Measurements from ENCODE around the gene LRG1. TPM values are rescaled to one million over a fixed set of nuclear protein-coding genes. Genes with fewer than 3 reads are reported as not detected.
A peak's percentile ranks its signal among the peaks of the same experiment; 100 is the strongest.

Gene LRG1
- total and polyA plus RNA-seq, 4 experiments from 2014 or later: 0.09 to 0.17 TPM; not detected in 2

DNA sequence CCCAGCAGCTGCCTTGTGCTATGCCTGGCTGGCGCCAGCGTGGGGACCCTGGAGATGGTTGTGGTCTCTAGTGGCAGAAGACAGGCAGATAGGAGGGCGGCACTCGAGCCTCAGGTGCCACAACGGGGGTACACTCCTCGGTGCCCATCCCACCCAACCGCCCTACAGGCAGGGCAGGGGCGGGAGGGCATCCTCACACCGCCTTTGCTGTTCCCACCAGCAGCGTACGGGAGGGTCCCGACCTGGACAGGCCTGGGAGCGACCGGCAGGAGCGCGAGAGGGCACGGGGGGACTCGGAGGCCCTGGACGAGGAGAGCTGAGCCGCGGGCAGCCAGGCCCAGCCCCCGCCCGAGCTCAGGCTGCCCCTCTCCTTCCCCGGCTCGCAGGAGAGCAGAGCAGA lies 38.1 kb downstream of the LRG1 start:
- DNase-seq: no peak
- Histone ChIP-seq H3K36me3 (ENCODE audit: insufficient read depth, low read length) (peaks cover 6% of the 10 kb centered on the region), H3K27ac (ENCODE audit: low read depth, low read length) (no peak overlapping the region), H3K9me3 (ENCODE audit: control insufficient read depth in 1 of 2, low read length in 2 of 2) (no peaks in the 10 kb centered on the region), H3K4me1 (ENCODE audit: insufficient read depth, low read length) (no peaks in the 10 kb centered on the region), H3K4me3 (ENCODE audit: low read length in 2 of 2) (no peak overlapping the region), H3K27me3 (ENCODE audit: insufficient read depth, low read length) (no peaks in the 10 kb centered on the region)
- Mint-ChIP-seq H3K9me3 (no peaks in the 10 kb centered on the region), H3K27me3 (no peaks in the 10 kb centered on the region), H3K4me3 (no peak overlapping the region), H3K36me3 (peaks cover 12 to 14% of the 10 kb centered on the region in 2 donors), H3K27ac (no peak overlapping the region), H3K4me1 (no peaks in the 10 kb centered on the region)
- CTCF ChIA-PET (ENCODE audit: partially characterized antibody): no interaction called here
- POLR2A ChIA-PET (ENCODE audit: partially characterized antibody): no interaction called here
- intact Hi-C loops (cut with micrococcal nuclease): no loop called here

DNA sequence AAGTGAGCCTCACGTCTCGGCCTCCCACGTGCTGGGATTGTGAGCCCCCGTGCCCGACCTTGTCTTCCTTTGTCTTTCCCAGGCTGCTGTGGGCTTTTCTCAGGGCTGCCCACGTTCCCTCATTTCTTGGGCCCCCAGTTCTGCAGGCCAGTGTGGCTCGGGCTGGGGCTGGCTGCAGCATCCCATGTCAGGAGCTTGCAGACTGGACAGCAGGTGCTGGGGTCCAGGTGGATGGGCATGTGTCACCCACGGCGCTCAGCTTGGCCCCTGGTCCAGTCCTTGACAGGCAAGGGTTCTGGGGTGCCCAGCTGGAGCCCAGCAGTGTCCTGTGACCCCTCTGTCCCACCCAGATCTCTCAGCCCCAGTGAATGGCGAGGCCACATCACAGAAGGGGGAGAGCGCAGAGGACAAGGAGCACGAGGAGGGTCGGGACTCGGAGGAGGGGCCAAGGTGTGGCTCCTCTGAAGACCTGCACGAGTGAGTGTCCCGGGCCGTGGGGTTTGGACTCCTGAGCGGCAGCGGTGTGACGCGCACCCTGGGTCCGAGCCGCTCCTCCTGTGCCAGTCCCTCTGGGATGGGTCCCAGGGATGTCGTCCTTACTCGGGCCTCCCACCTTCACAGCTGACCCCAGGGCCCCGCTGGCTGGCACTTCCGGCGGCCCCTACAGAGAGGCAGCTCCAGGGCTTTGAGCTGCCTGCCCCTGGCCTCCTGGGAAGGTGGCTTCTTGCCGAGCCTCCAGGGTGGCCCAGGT lies 38.8 kb downstream of the LRG1 start:
- Histone ChIP-seq H3K36me3 (ENCODE audit: insufficient read depth, low read length) (peaks cover 6% of the 10 kb centered on the region), H3K4me1 (ENCODE audit: insufficient read depth, low read length) (no peaks in the 10 kb centered on the region), H3K4me3 (ENCODE audit: low read length in 2 of 2) (no peak overlapping the region), H3K27ac (ENCODE audit: low read depth, low read length) (no peak overlapping the region), H3K27me3 (ENCODE audit: insufficient read depth, low read length) (no peaks in the 10 kb centered on the region), H3K9me3 (ENCODE audit: control insufficient read depth in 1 of 2, low read length in 2 of 2) (no peaks in the 10 kb centered on the region)
- H3K27ac Mint-ChIP-seq: no peak overlapping the region
- H3K36me3 Mint-ChIP-seq: peaks cover 8 to 15% of the 10 kb centered on the region in 2 donors
- intact Hi-C loops (cut with micrococcal nuclease): no loop called here
- CTCF ChIA-PET (ENCODE audit: partially characterized antibody): interaction anchor here (1.7 kb wide), 1 partner anchor 22 kb away, joined by 4 read pairs; no protein-coding TSS in a partner anchor
- H3K4me1 Mint-ChIP-seq: no peaks in the 10 kb centered on the region
- no peaks in the 10 kb centered on the region for H3K27me3 Mint-ChIP-seq
- H3K9me3 Mint-ChIP-seq: no peaks in the 10 kb centered on the region
- no peak overlapping the region for H3K4me3 Mint-ChIP-seq
- POLR2A ChIA-PET (ENCODE audit: partially characterized antibody): no interaction called here
- no peak for DNase-seq

DNA sequence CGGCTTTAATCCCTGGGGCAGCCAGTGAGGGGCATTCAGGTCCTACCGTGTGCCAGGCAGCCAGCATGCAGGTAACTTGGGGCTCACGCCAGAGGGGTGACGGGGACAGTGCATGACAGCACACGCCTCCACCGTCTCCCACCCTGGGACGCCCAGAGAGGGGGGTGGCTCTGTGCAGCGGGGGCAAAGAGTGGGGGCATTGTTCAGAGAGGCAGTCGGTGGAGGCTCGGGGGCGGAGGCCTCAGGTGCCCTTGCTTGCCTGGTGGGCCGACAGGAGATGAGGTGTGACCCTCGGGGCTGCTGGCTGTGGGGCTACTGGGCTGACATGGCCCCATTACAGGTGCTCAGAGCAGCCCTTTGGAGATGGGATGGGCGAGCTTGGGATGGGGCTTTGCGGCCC lies 40.0 kb downstream of the LRG1 start:
- POLR2A ChIA-PET (ENCODE audit: partially characterized antibody): no interaction called here
- no peak overlapping the region for H3K4me3 Mint-ChIP-seq
- no peaks in the 10 kb centered on the region for H3K27me3 ChIP-seq (ENCODE audit: insufficient read depth, low read length)
- peaks cover 6% of the 10 kb centered on the region for H3K36me3 ChIP-seq (ENCODE audit: insufficient read depth, low read length)
- H3K4me1 Mint-ChIP-seq: no peaks in the 10 kb centered on the region
- H3K9me3 ChIP-seq (ENCODE audit: control insufficient read depth in 1 of 2, low read length in 2 of 2): no peaks in the 10 kb centered on the region
- peak overlapping the region in 1 of 7 donors; percentile 13 for H3K27ac Mint-ChIP-seq
- peaks cover 8 to 22% of the 10 kb centered on the region in 2 donors for H3K36me3 Mint-ChIP-seq
- no peaks in the 10 kb centered on the region for H3K4me1 ChIP-seq (ENCODE audit: insufficient read depth, low read length)
- CTCF ChIA-PET (ENCODE audit: partially characterized antibody): interaction anchor here (1.7 kb wide), 1 partner anchor 23 kb away, joined by 4 read pairs; no protein-coding TSS in a partner anchor
- H3K27ac ChIP-seq (ENCODE audit: low read depth, low read length): no peak overlapping the region
- no peaks in the 10 kb centered on the region for H3K9me3 Mint-ChIP-seq
- no peak for DNase-seq
- no peak overlapping the region for H3K4me3 ChIP-seq (ENCODE audit: low read length in 2 of 2)
- intact Hi-C loops (cut with micrococcal nuclease): no loop called here
- H3K27me3 Mint-ChIP-seq: no peaks in the 10 kb centered on the region

DNA sequence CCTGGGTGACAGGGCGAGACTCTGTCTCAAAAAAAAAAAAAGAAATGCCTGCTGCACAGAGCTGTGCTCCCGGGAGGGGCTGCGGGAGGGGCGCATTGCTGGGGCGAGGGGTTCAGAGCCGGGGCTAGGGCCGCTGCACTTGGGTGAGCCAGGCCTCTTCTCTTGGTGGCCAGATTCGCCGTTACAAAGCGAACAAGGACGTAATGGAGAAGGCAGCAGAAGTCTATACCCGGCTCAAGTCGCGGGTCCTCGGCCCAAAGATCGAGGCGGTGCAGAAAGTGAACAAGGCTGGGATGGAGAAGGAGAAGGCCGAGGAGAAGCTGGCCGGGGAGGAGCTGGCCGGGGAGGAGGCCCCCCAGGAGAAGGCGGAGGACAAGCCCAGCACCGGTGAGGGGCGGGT lies 40.5 kb downstream of the LRG1 start:
- Mint-ChIP-seq H3K36me3 (peaks cover 8 to 25% of the 10 kb centered on the region in 2 donors), H3K27me3 (no peaks in the 10 kb centered on the region), H3K27ac (no peak overlapping the region), H3K4me3 (no peak overlapping the region), H3K4me1 (no peaks in the 10 kb centered on the region), H3K9me3 (no peaks in the 10 kb centered on the region)
- no peak for DNase-seq
- ChIA-PET POLR2A (ENCODE audit: partially characterized antibody) (no interaction called here), CTCF (ENCODE audit: partially characterized antibody) (no interaction called here)
- H3K4me3 ChIP-seq (ENCODE audit: low read length in 2 of 2): no peak overlapping the region
- H3K27me3 ChIP-seq (ENCODE audit: insufficient read depth, low read length): no peaks in the 10 kb centered on the region
- no peak overlapping the region for H3K27ac ChIP-seq (ENCODE audit: low read depth, low read length)
- no peaks in the 10 kb centered on the region for H3K9me3 ChIP-seq (ENCODE audit: control insufficient read depth in 1 of 2, low read length in 2 of 2)
- H3K4me1 ChIP-seq (ENCODE audit: insufficient read depth, low read length): no peaks in the 10 kb centered on the region
- intact Hi-C loops (cut with micrococcal nuclease): no loop called here
- peaks cover 11% of the 10 kb centered on the region for H3K36me3 ChIP-seq (ENCODE audit: insufficient read depth, low read length)

- Mint-ChIP-seq H3K27ac (no peak overlapping the region), H3K4me1 (no peaks in the 10 kb centered on the region), H3K27me3 (no peaks in the 10 kb centered on the region), H3K36me3 (peaks cover 8 to 25% of the 10 kb centered on the region in 2 donors), H3K9me3 (no peaks in the 10 kb centered on the region), H3K4me3 (no peak overlapping the region)
- H3K9me3 ChIP-seq (ENCODE audit: control insufficient read depth in 1 of 2, low read length in 2 of 2): no peaks in the 10 kb centered on the region
- ChIA-PET CTCF (ENCODE audit: partially characterized antibody) (no interaction called here), POLR2A (ENCODE audit: partially characterized antibody) (no interaction called here)
- no peaks in the 10 kb centered on the region for H3K27me3 ChIP-seq (ENCODE audit: insufficient read depth, low read length)
- intact Hi-C loops (cut with micrococcal nuclease): no loop called here
- no peak overlapping the region for H3K4me3 ChIP-seq (ENCODE audit: low read length in 2 of 2)
- H3K27ac ChIP-seq (ENCODE audit: low read depth, low read length): no peak overlapping the region
- no peak for DNase-seq
- H3K36me3 ChIP-seq (ENCODE audit: insufficient read depth, low read length): peaks cover 13% of the 10 kb centered on the region
- H3K4me1 ChIP-seq (ENCODE audit: insufficient read depth, low read length): no peaks in the 10 kb centered on the region
Measured at GRCh38 chr19:4498694-4499093, 41.1 kb downstream of the LRG1 start.

DNA sequence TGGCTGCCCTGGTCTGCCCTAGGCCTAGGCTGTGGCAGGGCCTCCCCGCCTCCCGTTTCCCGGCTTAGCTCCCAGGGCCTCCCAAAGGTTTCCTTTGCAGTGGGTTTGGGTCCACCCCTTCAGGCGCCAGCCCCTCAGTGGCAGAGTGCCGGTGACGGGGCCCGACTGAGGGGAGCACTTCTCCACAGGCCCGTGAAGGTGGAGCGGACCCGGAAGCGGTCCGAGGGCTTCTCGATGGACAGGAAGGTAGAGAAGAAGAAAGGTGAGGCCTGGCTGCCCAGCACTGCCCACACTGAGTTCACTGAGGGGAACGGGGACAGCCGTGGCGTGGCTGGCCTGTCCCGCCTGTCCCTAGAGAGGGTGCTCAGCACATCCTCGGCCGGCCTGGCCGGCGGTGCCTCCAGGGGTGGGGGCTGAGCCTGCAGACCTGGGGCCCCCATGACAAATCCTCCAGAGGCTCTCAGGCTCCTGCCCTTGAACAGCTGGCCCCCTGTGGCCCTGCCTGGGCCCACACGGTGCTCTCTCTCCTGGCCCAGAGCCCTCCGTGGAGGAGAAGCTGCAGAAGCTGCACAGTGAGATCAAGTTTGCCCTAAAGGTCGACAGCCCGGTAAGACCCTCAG lies 42.0 kb downstream of the LRG1 start:
- Histone ChIP-seq H3K27ac (ENCODE audit: low read depth, low read length) (no peak overlapping the region), H3K36me3 (ENCODE audit: insufficient read depth, low read length) (peaks cover 21% of the 10 kb centered on the region), H3K27me3 (ENCODE audit: insufficient read depth, low read length) (no peaks in the 10 kb centered on the region), H3K4me1 (ENCODE audit: insufficient read depth, low read length) (no peaks in the 10 kb centered on the region), H3K4me3 (ENCODE audit: low read length in 2 of 2) (no peak overlapping the region), H3K9me3 (ENCODE audit: control insufficient read depth in 1 of 2, low read length in 2 of 2) (no peaks in the 10 kb centered on the region)
- POLR2A ChIA-PET (ENCODE audit: partially characterized antibody): no interaction called here
- no peak overlapping the region for H3K27ac Mint-ChIP-seq
- DNase-seq: no peak
- no peaks in the 10 kb centered on the region for H3K4me1 Mint-ChIP-seq
- intact Hi-C loops (cut with micrococcal nuclease): no loop called here
- CTCF ChIA-PET (ENCODE audit: partially characterized antibody): no interaction called here
- H3K27me3 Mint-ChIP-seq: no peaks in the 10 kb centered on the region
- no peaks in the 10 kb centered on the region for H3K9me3 Mint-ChIP-seq
- H3K4me3 Mint-ChIP-seq: no peak overlapping the region
- H3K36me3 Mint-ChIP-seq: peaks cover 8 to 25% of the 10 kb centered on the region in 2 donors

- POLR2A ChIA-PET (ENCODE audit: partially characterized antibody): no interaction called here
- Histone ChIP-seq H3K4me3 (ENCODE audit: low read length in 2 of 2) (no peak overlapping the region), H3K27me3 (ENCODE audit: insufficient read depth, low read length) (no peaks in the 10 kb centered on the region), H3K4me1 (ENCODE audit: insufficient read depth, low read length) (no peaks in the 10 kb centered on the region), H3K27ac (ENCODE audit: low read depth, low read length) (no peak overlapping the region), H3K36me3 (ENCODE audit: insufficient read depth, low read length) (peaks cover 22% of the 10 kb centered on the region), H3K9me3 (ENCODE audit: control insufficient read depth in 1 of 2, low read length in 2 of 2) (no peaks in the 10 kb centered on the region)
- CTCF ChIA-PET (ENCODE audit: partially characterized antibody): no interaction called here
- intact Hi-C loops (cut with micrococcal nuclease): no loop called here
- DNase-seq: no peak
- Mint-ChIP-seq H3K27me3 (no peaks in the 10 kb centered on the region), H3K9me3 (no peaks in the 10 kb centered on the region), H3K27ac (no peak overlapping the region), H3K36me3 (peaks cover 8 to 25% of the 10 kb centered on the region in 2 donors), H3K4me1 (no peaks in the 10 kb centered on the region), H3K4me3 (no peak overlapping the region)
Measured at GRCh38 chr19:4496304-4496703, 43.5 kb downstream of the LRG1 start.

All from CD4-positive, alpha-beta memory T cell (primary cell).